Smooth muscle cell of the umbilical artery (primary cell): ENCODE results near the gene RXFP3. TPM values are rescaled to one million over a fixed set of nuclear protein-coding genes. Genes with fewer than 3 reads are reported as not detected.

Experiments used
- total RNA-seq: library from RNA; depleted of rRNA; stranded (reverse); fragments of >200 nt; gene quantifications from 2 replicates; pipeline ENCODE4 v1.2.3, GENCODE V29; 2014

Gene RXFP3, protein sequence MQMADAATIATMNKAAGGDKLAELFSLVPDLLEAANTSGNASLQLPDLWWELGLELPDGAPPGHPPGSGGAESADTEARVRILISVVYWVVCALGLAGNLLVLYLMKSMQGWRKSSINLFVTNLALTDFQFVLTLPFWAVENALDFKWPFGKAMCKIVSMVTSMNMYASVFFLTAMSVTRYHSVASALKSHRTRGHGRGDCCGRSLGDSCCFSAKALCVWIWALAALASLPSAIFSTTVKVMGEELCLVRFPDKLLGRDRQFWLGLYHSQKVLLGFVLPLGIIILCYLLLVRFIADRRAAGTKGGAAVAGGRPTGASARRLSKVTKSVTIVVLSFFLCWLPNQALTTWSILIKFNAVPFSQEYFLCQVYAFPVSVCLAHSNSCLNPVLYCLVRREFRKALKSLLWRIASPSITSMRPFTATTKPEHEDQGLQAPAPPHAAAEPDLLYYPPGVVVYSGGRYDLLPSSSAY
- total RNA-seq, result 0.23 TPM in 1 of 2 replicates, not detected in the other

DNA sequence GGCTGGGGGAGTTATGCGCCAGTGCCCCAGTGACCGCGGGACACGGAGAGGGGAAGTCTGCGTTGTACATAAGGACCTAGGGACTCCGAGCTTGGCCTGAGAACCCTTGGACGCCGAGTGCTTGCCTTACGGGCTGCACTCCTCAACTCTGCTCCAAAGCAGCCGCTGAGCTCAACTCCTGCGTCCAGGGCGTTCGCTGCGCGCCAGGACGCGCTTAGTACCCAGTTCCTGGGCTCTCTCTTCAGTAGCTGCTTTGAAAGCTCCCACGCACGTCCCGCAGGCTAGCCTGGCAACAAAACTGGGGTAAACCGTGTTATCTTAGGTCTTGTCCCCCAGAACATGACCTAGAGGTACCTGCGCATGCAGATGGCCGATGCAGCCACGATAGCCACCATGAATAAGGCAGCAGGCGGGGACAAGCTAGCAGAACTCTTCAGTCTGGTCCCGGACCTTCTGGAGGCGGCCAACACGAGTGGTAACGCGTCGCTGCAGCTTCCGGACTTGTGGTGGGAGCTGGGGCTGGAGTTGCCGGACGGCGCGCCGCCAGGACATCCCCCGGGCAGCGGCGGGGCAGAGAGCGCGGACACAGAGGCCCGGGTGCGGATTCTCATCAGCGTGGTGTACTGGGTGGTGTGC lies at the start of gene RXFP3:
Gene RXFP3, plus strand, starts transcription at position 6 of the 636 bp plus-strand sequence. Its CDS starts 355 bp downstream, at position 361.

DNA sequence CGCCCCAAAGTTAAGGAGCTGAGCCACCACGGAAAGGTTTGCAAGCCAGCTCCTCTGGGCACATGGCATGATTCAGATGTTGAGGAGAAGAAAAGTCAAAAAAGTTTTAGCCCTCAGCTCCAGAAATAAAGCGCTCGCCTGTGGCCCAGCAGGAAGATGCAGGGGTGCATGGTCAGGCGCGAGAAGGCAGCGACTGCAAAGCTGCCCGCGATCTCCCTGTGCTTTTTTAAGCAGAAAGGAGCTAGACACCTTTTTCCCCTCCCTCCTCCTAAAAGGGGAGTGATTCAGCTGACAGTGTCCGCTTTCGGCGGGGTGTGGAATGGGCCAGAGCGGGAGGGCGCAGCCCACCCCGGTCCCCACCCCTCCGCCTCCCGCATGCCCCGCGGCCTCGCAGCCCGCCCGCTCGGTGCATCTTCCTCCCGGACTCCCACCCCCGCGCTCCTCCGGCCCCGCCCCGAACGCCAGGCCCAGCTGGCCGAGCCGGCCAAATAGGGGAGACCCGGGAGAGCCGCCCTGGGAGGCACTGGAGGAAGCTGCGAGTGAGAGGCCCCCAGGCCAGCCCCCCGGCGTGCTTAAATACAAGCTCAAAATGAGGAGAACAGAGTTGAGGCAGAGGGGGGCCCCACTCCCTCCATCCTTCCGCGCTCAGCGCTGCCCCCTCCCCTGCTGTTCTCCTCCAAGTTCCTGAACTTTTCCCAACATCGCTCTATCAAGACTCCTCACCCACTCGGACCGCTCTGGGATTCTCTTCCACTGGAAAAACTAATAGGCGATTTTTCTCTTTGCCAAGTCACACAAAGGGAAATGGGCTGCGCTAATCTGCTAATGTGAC lies 44.2 kb upstream of the RXFP3 start, which contains the start of gene ADAMTS12:
Gene ADAMTS12, minus strand, starts transcription at position 203 of the 832 bp plus-strand sequence. Its CDS starts 134 bp downstream, at position 69.

DNA sequence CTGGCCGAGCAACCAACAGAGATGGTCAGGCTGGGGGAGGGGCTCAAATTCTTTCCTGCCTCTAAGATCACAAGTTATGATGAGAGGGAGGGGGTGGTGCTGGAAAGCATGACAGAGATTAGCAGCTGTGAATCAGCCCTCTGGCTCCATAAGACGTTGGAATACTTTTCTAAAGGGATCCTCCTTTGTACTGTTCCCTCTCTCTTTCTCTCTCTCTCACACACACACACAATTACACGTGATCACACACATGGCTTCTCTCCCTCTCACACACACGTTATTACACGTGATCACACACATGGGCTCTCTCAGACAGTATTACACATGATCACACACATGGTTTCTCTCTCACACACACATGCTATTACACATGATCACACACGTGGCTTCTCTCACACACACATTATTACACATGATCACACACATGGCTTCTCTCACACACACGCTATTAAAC lies 48.5 kb downstream of the RXFP3 start, which contains the start of gene SLC45A2:
Gene SLC45A2, minus strand, starts transcription at position 23 of the 454 bp plus-strand sequence. CDS start 110 bp downstream, outside the sequence.

Other genes starting within 250 kb of the RXFP3 start
- 73.0 and 179 TPM in 2 replicates for gene ADAMTS12, start 44.4 kb upstream of the RXFP3 start, total RNA-seq
- under 0.01 TPM in 1 of 2 replicates, not detected in the other for gene SLC45A2, start 48.3 kb downstream of the RXFP3 start, total RNA-seq
- 8.6 and 9.9 TPM in 2 replicates for gene AMACR, start 71.7 kb downstream of the RXFP3 start, total RNA-seq
- 0.30 and 0.60 TPM in 2 replicates for gene C1QTNF3, start 106.8 kb downstream of the RXFP3 start, total RNA-seq